Measurements from ENCODE around the gene PTER. TPM values are rescaled to one million over a fixed set of nuclear protein-coding genes. Genes with fewer than 3 reads are reported as not detected.
A peak's percentile ranks its signal among the peaks of the same experiment; 100 is the strongest.

PTER gene
- total RNA-seq, 4 donors from 2014 or later = 21.0 to 31.2 (median 24.4) TPM

GRCh38 chr10:16505161-16505560, 68.4 kb downstream of the PTER start:
- Histone ChIP-seq H3K4me3 (replicated peaks in 1 of 3) (no peak overlapping the region), H3K36me3 (no peaks in the 10 kb centered on the region), H3K27ac (no peak overlapping the region), H3K9me3 (no peaks in the 10 kb centered on the region), H3K27me3 (no peaks in the 10 kb centered on the region), H3K4me1 (no peaks in the 10 kb centered on the region)
- no peak for DNase-seq
- intact Hi-C loops (cut with DNase I) = no loop called here
- WGBS, 2 donors = 94 to 100% methylated on average over 1 of the region's 1 CpG
- TF ChIP-seq POLR2A (IDR thresholded peaks at IDR 0.05) (no peak), CTCF (IDR thresholded peaks at IDR 0.05) (no peak)

- no peak for DNase-seq
- H3K27ac ChIP-seq = no peak overlapping the region
- H3K4me1 ChIP-seq = no peaks in the 10 kb centered on the region
- 71 to 74% methylated on average over 5 of the region's 5 CpGs for WGBS, 2 donors
- no peaks in the 10 kb centered on the region for H3K9me3 ChIP-seq
- no peaks in the 10 kb centered on the region for H3K27me3 ChIP-seq
- intact Hi-C loops (cut with DNase I) = no loop called here
- no peak overlapping the region for H3K4me3 ChIP-seq (replicated peaks in 1 of 3)
- no peak for TF ChIP-seq POLR2A (IDR thresholded peaks at IDR 0.05)
- TF ChIP-seq CTCF (IDR thresholded peaks at IDR 0.05) = no peak
- H3K36me3 ChIP-seq = no peaks in the 10 kb centered on the region
Measured at GRCh38 chr10:16509996-16510395, 73.2 kb downstream of the PTER start.

DNA sequence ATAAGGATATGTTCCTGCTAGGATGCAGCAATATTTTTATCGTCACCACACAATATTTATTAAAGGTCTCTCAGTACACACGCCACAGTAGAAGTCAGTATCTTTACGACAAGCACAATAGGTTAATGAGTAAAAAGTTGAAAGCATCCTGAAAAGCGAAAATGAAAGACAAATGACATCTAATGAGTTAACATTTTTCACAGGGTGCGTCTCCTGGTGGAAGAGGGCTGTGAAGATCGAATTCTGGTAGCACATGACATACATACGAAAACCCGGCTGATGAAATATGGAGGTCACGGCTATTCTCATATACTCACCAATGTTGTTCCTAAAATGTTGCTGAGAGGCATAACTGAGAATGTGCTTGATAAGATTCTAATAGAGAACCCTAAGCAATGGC, 74.0 kb downstream of the PTER start:
- intact Hi-C loops (cut with DNase I) = no loop called here
- H3K9me3 ChIP-seq = no peaks in the 10 kb centered on the region

GRCh38 chr10:16518822-16519221, 82.0 kb downstream of the PTER start:
- H3K9me3 ChIP-seq = no peaks in the 10 kb centered on the region
- no peaks in the 10 kb centered on the region for H3K27me3 ChIP-seq
- intact Hi-C loops (cut with DNase I) = no loop called here
- WGBS, 2 donors = 82 to 83% methylated on average over 4 of the region's 4 CpGs
- no peak for DNase-seq
- no peak overlapping the region for H3K4me3 ChIP-seq (replicated peaks in 1 of 3)
- H3K4me1 ChIP-seq = peaks cover 7 to 14% of the 10 kb centered on the region in 2 donors
- H3K27ac ChIP-seq = no peak overlapping the region
- TF ChIP-seq POLR2A (IDR thresholded peaks at IDR 0.05) (no peak), CTCF (IDR thresholded peaks at IDR 0.05) (peak in 1 of 6 experiments; percentile 26)
- H3K36me3 ChIP-seq = no peaks in the 10 kb centered on the region

More for the DNA sequence above, 74.0 kb downstream of the PTER start:
- DNase-seq = no peak
- no peaks in the 10 kb centered on the region for H3K36me3 ChIP-seq
- H3K27ac ChIP-seq = no peak overlapping the region
- no peaks in the 10 kb centered on the region for H3K4me1 ChIP-seq
- TF ChIP-seq POLR2A (IDR thresholded peaks at IDR 0.05) = no peak
- no peak for TF ChIP-seq CTCF (IDR thresholded peaks at IDR 0.05)
- no peak overlapping the region for H3K4me3 ChIP-seq (replicated peaks in 1 of 3)
- WGBS, 2 donors = 92 to 93% methylated on average over 9 of the region's 9 CpGs
- no peaks in the 10 kb centered on the region for H3K27me3 ChIP-seq

GRCh38 chr10:16519250-16519907, 82.6 kb downstream of the PTER start:
- Histone ChIP-seq H3K27me3 (no peaks in the 10 kb centered on the region), H3K4me3 (replicated peaks in 1 of 3) (no peak overlapping the region), H3K9me3 (no peaks in the 10 kb centered on the region), H3K4me1 (peaks cover 7 to 14% of the 10 kb centered on the region in 2 donors), H3K36me3 (no peaks in the 10 kb centered on the region), H3K27ac (no peak overlapping the region)
- DNase-seq = no peak
- 45% methylated on average over 31 of the region's 31 CpGs for WGBS, 2 donors
- intact Hi-C loops (cut with DNase I) = no loop called here
- no peak for TF ChIP-seq POLR2A (IDR thresholded peaks at IDR 0.05)
- no peak for TF ChIP-seq CTCF (IDR thresholded peaks at IDR 0.05)
